ENCODE data around the gene SEC14L5.

SEC14L5 gene

GRCh38 chr16:4994719-4995434 is 36.7 kb downstream of the SEC14L5 start:
- no peak for DNase-seq (ENCODE audit: extremely low spot score)
- CTCF ChIA-PET, result no interaction called here
- TF ChIP-seq FOXM1 (IDR thresholded peaks at IDR 0.05; ENCODE audit: borderline replicate concordance), result no peak
- no peak for TF ChIP-seq CTBP1 (IDR thresholded peaks at IDR 0.05; ENCODE audit: borderline replicate concordance)
- no peak for TF ChIP-seq HDGF (IDR thresholded peaks at IDR 0.05; ENCODE audit: borderline replicate concordance)
- no peak for TF ChIP-seq L3MBTL2 (conservative IDR thresholded peaks at IDR 0.05)
- TF ChIP-seq FOXK2 (IDR thresholded peaks at IDR 0.05), result no peak
- TF ChIP-seq ZNF384 (IDR thresholded peaks at IDR 0.05), result no peak
- no peak for TF ChIP-seq LEF1 (IDR thresholded peaks at IDR 0.05; ENCODE audit: borderline replicate concordance)
- TF ChIP-seq SP1 (IDR thresholded peaks at IDR 0.05), result no peak
- no peak for TF ChIP-seq BHLHE40 (IDR thresholded peaks at IDR 0.05; ENCODE audit: borderline replicate concordance)
- TF ChIP-seq TARDBP (IDR thresholded peaks at IDR 0.05), result no peak
- TF ChIP-seq FOXA1 (IDR thresholded peaks at IDR 0.05), result no peak
- no peak for TF ChIP-seq ARNT (IDR thresholded peaks at IDR 0.05)
- TF ChIP-seq ELF4 (IDR thresholded peaks at IDR 0.05), result no peak
- TF ChIP-seq NFRKB (IDR thresholded peaks at IDR 0.05), result no peak
- no peak for TF ChIP-seq SUZ12 (IDR thresholded peaks at IDR 0.05)
- TF ChIP-seq PKNOX1 (IDR thresholded peaks at IDR 0.05), result no peak
- POLR2A ChIA-PET, result no interaction called here

- no peak for DNase-seq (ENCODE audit: extremely low spot score)
- no peak for TF ChIP-seq NFRKB (IDR thresholded peaks at IDR 0.05)
- TF ChIP-seq CTBP1 (IDR thresholded peaks at IDR 0.05; ENCODE audit: borderline replicate concordance), result no peak
- TF ChIP-seq L3MBTL2 (conservative IDR thresholded peaks at IDR 0.05), result no peak
- no peak for TF ChIP-seq SP1 (IDR thresholded peaks at IDR 0.05)
- no peak for TF ChIP-seq ZNF384 (IDR thresholded peaks at IDR 0.05)
- no peak for TF ChIP-seq FOXM1 (IDR thresholded peaks at IDR 0.05; ENCODE audit: borderline replicate concordance)
- TF ChIP-seq HDGF (IDR thresholded peaks at IDR 0.05; ENCODE audit: borderline replicate concordance), result no peak
- no peak for TF ChIP-seq FOXK2 (IDR thresholded peaks at IDR 0.05)
- no peak for TF ChIP-seq PKNOX1 (IDR thresholded peaks at IDR 0.05)
- TF ChIP-seq LEF1 (IDR thresholded peaks at IDR 0.05; ENCODE audit: borderline replicate concordance), result no peak
- no peak for TF ChIP-seq ELF4 (IDR thresholded peaks at IDR 0.05)
- no peak for TF ChIP-seq ARNT (IDR thresholded peaks at IDR 0.05)
- TF ChIP-seq BHLHE40 (IDR thresholded peaks at IDR 0.05; ENCODE audit: borderline replicate concordance), result no peak
- TF ChIP-seq SUZ12 (IDR thresholded peaks at IDR 0.05), result no peak
- no peak for TF ChIP-seq FOXA1 (IDR thresholded peaks at IDR 0.05)
- no peak for TF ChIP-seq TARDBP (IDR thresholded peaks at IDR 0.05)
- ChIA-PET CTCF (no interaction called here), POLR2A (interaction anchor here (1.1 kb wide), 1 partner anchor 14 kb away, joined by 5 read pairs; no protein-coding TSS in a partner anchor)
Measured at GRCh38 chr16:5000573-5001001, 42.5 kb downstream of the SEC14L5 start.

GRCh38 chr16:5001571-5001970 is 43.4 kb downstream of the SEC14L5 start:
- POLR2A ChIA-PET, result no interaction called here
- CTCF ChIA-PET, result no interaction called here
- DNase-seq (ENCODE audit: extremely low spot score), result no peak
- no peak for TF ChIP-seq FOXK2 (IDR thresholded peaks at IDR 0.05)
- no peak for TF ChIP-seq ZNF384 (IDR thresholded peaks at IDR 0.05)
- TF ChIP-seq L3MBTL2 (conservative IDR thresholded peaks at IDR 0.05), result no peak
- no peak for TF ChIP-seq LEF1 (IDR thresholded peaks at IDR 0.05; ENCODE audit: borderline replicate concordance)
- no peak for TF ChIP-seq SUZ12 (IDR thresholded peaks at IDR 0.05)
- no peak for TF ChIP-seq ELF4 (IDR thresholded peaks at IDR 0.05)
- no peak for TF ChIP-seq BHLHE40 (IDR thresholded peaks at IDR 0.05; ENCODE audit: borderline replicate concordance)
- no peak for TF ChIP-seq NFRKB (IDR thresholded peaks at IDR 0.05)

GRCh38 chr16:5001986-5002385 is 43.9 kb downstream of the SEC14L5 start:
- ChIA-PET POLR2A (no interaction called here), CTCF (no interaction called here)
- no peak for TF ChIP-seq FOXK2 (IDR thresholded peaks at IDR 0.05)
- no peak for TF ChIP-seq PKNOX1 (IDR thresholded peaks at IDR 0.05)
- TF ChIP-seq HDGF (IDR thresholded peaks at IDR 0.05; ENCODE audit: borderline replicate concordance), result no peak
- TF ChIP-seq NFRKB (IDR thresholded peaks at IDR 0.05), result no peak
- no peak for TF ChIP-seq L3MBTL2 (conservative IDR thresholded peaks at IDR 0.05)
- TF ChIP-seq ZNF384 (IDR thresholded peaks at IDR 0.05), result no peak
- TF ChIP-seq SUZ12 (IDR thresholded peaks at IDR 0.05), result no peak
- no peak for TF ChIP-seq TARDBP (IDR thresholded peaks at IDR 0.05)
- no peak for TF ChIP-seq FOXA1 (IDR thresholded peaks at IDR 0.05)
- TF ChIP-seq SP1 (IDR thresholded peaks at IDR 0.05), result no peak
- no peak for TF ChIP-seq ARNT (IDR thresholded peaks at IDR 0.05)
- no peak for TF ChIP-seq CTBP1 (IDR thresholded peaks at IDR 0.05; ENCODE audit: borderline replicate concordance)
- no peak for TF ChIP-seq BHLHE40 (IDR thresholded peaks at IDR 0.05; ENCODE audit: borderline replicate concordance)
- no peak for TF ChIP-seq FOXM1 (IDR thresholded peaks at IDR 0.05; ENCODE audit: borderline replicate concordance)
- TF ChIP-seq LEF1 (IDR thresholded peaks at IDR 0.05; ENCODE audit: borderline replicate concordance), result no peak
- no peak for DNase-seq (ENCODE audit: extremely low spot score)

- ChIA-PET CTCF (no interaction called here), POLR2A (no interaction called here)
- no peak for TF ChIP-seq L3MBTL2 (conservative IDR thresholded peaks at IDR 0.05)
- TF ChIP-seq NFRKB (IDR thresholded peaks at IDR 0.05), result no peak
- no peak for TF ChIP-seq CTBP1 (IDR thresholded peaks at IDR 0.05; ENCODE audit: borderline replicate concordance)
- no peak for TF ChIP-seq FOXK2 (IDR thresholded peaks at IDR 0.05)
- TF ChIP-seq FOXA1 (IDR thresholded peaks at IDR 0.05), result no peak
- TF ChIP-seq PKNOX1 (IDR thresholded peaks at IDR 0.05), result no peak
- no peak for TF ChIP-seq FOXM1 (IDR thresholded peaks at IDR 0.05; ENCODE audit: borderline replicate concordance)
- TF ChIP-seq BHLHE40 (IDR thresholded peaks at IDR 0.05; ENCODE audit: borderline replicate concordance), result no peak
- no peak for TF ChIP-seq SUZ12 (IDR thresholded peaks at IDR 0.05)
- TF ChIP-seq ZNF384 (IDR thresholded peaks at IDR 0.05), result no peak
- no peak for TF ChIP-seq HDGF (IDR thresholded peaks at IDR 0.05; ENCODE audit: borderline replicate concordance)
- TF ChIP-seq ARNT (IDR thresholded peaks at IDR 0.05), result no peak
- no peak for TF ChIP-seq TARDBP (IDR thresholded peaks at IDR 0.05)
- TF ChIP-seq ELF4 (IDR thresholded peaks at IDR 0.05), result no peak
- TF ChIP-seq SP1 (IDR thresholded peaks at IDR 0.05), result no peak
- TF ChIP-seq LEF1 (IDR thresholded peaks at IDR 0.05; ENCODE audit: borderline replicate concordance), result no peak
- DNase-seq (ENCODE audit: extremely low spot score), result no peak
Measured at GRCh38 chr16:5002699-5003143, 44.6 kb downstream of the SEC14L5 start.
